ENCODE data around the gene GP2.
A peak's percentile ranks its signal among the peaks of the same experiment; 100 is the strongest.

The GP2 gene

DNA sequence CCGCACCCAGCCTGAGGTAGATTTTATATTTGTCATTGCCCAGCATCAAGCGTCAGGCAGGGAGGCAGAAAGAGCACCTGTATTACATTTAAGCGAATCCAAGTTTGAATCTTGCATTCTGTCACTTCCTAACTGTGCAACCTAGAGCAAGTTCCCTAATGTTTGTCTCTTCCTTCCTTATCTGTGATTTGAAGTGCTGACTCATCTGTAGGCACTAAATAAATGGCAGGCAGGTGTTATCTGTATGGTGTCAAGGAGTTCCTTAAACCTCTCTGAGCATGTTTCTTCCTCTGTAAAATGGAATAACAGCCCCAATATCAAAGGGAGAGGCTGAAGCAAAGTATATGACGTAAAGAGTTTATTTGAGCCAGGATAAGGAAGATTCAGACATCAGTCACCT lies 24.3 kb downstream of the GP2 start:
- no peak for DNase-seq

DNA sequence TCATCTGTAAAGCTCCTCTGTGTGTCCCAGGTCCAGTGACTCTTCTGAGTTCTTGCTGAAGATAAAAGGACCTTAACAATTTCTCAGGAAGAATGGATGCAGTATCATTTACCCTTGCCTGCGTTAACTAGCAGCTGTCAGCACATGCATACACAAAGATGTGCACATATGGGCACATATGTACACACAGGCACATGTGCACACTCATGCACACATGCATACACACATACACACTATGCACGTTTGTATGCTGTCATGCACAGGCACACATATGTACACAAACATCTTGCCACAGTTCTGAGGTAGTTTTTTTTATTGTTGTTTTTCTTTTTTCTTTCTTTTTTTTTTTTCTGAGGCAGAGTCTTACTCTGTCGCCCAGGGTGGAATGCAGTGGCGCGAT lies 24.9 kb downstream of the GP2 start:
- DNase-seq, result no peak

DNA sequence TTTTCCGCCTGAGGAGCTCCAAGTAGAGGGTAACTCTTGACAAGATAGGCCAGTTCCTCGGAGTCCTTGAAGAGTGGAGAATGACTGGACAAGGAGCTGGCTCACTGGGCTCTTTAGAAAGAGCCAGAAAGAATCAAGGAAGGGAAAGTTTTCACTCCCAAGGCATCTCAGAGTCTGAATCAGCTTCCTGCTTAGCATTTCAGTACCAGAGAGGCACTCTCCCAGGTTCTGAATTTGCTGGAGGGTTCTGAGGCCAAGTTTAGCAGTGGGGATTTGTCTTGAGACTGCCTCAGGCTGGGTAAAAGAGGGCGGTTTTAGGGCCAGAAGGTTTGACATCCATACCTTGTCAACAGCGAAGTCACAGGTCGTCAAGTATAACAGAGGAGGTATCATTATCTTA lies 25.5 kb downstream of the GP2 start:
- no peak for DNase-seq

DNA sequence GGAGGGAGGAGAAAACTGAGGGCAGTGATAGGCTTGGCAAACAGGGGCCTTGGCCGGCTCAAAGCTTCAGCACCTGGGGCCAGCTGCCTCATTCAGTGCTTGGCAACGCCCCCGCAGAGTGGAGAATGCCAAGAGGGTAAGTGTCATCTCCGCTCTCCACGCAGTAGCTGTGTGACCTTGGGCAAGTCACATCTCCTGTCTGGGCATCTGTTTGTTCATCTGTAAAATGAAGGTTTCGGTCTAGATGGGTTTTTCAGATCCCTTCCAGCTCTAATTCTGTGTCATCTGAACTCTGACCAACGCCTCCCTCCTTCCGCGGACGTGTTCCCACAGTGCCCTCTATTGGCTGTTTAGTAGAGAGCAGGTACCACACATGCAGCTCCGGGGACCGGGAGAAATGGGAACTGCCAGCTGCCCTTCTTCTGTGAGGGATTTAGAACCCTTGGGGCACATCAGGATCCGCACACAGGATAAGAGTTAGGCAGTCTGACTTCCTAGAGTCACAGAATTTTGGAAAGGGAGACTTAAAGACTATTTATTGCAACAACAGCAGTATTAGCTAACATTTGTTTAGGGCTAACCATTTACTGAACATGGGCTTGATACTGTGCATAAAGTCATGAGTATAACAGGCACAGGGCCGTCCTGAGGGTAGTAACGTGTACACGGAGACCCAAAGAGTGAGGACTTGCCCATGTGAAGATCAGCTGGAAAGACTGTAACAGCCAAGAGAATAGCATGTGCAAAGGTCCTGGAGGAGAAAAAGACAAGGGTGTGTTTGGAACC lies 26.8 kb downstream of the GP2 start:
- DNase-seq, result peak; percentile 21 to 65

DNA sequence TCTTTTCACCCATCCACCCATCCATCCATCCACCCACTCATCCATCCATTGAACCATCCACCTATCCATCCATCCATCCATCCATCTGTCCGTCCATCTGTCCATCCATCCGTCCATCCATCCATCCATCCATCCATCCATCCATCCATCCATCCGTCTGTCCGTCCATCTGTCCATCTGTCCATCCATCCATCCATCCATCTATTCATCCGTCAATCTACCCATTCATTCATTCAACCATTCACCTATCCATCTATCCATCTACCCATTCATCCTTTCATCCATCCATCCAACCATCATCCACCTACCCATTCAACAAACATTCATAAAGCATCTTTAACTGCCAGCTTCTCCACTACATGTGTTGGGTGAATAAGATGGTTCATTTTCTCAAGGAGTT lies 28.9 kb downstream of the GP2 start:
- DNase-seq, result no peak

DNA sequence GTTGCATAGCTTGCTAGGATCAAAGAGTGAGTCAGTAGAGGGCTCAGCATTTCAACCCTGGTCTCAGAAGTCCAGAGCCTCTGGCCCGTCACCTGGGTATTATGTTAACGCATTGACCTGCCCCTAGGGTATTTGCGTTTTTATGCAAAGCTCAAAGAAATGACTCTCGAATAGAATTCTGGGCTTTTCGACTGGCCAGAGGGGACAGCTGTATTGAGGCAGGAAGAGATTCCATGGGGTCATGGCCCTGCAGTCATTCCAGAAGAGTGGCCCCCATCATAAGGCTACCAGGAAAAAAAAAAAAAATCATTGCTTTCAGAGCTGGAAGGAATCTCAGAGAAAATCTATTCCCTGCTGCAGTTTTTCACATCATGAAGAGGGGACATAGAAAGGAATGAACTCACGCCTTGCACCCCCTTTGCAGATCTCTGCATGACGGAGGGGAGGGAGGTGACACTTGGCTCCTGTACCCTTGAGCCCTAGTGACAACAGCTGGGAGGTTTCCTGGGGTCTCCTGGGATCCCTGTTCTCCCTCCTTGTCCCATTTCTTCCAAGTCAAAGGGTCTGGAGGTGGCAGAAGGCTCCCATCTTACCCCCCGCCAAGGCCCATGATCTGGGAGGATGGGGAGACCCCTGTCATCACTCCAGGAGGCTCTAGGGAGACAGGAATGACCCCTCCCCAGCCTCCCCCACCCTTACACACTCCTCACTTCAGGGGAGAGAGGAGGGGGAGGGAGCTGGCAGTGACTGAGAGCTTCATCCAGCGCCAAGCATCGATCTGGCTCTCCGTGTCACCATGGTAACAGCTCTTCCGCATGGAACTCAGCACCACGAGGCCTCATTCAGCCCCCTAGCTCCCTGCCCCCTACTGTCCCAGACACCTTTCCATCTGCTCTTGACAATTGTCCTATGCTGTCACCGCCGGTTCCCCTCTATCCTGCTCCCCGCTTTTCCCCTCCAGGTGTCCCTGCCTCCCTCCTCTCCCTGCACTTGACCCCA lies 35.8 kb downstream of the GP2 start:
- DNase-seq, result no peak

DNA sequence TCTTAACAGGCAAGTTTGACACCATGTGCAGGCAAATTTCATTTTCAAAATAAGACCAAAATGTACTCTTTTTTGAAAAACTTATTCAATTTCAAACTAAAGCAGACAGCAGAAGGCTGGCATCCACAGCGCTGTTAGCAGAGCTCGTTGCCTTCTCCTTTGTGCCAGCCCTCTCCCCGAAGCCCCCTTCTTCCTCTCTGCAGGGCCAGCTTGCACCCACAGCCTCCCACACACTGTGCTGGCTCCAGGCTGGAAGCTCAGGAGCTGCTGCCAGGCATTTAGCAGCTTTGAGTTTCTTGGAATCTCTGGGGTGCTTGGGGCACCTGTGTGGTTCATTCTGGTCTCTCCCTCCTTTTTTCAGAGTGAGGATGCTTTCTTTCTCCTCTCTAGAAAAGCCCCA lies 37.7 kb downstream of the GP2 start:
- DNase-seq, result no peak

DNA sequence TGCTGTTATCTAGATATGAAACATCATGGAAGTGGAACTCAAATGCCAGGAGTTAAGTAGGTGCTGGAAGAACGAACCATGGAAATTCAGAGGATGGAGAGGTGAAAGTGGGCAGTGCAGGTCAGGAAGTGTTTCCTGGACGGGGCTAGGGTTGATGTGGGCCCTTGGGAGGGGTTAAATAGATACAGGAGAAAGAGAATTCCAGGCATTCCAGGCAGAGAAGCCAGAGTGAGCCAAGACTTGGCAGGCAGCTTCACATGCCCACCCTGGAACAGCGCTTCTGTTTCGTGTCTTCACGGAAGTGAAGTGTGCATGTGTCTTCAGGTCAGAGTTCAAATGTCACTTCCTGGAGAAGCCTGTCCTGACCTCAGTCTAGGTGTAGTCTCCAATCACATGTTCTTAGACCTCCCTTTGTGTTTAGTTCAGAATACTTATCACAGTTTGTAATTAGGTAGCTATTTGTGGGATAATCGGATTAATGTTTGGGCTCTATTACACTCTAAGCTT lies 41.3 kb downstream of the GP2 start:
- DNase-seq, result no peak

DNA sequence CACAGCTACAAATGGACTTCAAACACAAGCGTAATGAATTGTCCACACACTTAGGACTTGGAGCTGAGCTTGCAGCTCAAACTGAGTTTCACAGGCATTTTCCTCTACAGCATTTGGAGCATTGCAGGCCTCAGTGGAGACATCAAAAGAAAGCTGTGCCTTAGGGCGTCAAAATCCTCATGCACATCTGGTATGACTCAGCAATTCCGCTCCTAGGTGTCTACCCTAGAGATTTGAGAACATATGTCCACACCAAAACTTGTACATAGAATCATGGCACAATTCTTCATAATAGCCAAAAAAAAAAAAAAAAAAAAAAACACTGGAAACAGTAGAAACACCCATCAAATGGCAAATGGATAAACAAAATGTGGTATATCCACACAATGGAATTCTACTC lies 47.1 kb downstream of the GP2 start:
- DNase-seq, result no peak

DNA sequence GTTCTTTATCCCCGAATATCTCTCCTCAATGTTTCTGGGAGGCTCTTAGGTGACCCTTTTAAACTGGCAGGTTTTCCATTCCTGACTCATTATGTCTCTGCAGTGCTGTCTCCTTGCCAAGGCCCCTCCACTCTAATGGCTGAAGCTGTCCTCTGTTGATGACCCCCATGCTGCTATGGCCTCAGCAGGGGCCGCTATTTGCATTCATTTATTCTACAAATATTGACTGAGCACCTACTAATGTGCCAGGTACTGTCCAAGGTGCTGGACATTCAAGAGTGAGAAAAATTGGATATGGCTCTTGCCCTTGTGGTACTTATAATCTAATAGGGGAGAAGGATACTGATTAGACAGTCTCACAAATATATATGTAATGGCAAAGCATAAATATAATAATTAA lies 55.4 kb downstream of the GP2 start:
- DNase-seq, result no peak

DNA sequence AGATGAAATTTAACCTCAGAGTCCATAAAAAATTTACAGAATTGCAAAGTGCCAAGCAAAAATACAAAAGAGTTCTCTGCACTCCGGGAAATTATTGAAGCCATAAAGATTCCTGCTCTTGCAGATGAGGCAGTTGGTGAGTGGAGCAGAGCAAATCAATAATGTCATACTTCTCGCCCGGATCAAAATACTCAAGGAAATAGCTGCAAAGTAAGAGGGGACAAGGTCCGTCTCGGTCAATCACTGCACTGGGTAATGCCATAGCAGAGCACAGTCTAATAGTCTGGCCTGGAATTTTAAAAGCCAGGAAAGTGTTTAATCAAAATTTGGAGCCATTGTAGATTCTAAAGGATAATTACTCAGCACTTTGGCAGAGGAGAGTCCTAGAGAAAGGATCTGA lies 58.9 kb downstream of the GP2 start:
- no peak for DNase-seq

DNA sequence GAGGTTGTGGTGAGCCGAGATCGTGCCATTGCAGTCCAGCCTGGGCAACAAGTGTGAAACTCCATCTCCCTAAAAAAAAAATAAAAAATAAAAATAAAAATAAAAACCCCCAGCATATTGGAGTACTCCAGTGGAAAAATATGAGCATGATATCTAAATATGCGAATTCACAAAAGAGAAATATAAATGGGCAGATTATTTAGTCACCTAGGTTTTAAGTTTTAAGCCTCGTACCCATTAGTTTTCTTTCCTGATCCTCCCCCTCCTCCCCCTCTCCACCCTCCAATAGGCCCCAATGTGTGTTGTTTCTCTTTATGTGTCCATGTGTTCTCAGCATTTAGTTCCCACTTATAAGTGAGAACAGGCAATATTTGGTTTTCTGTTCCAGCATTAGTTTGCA lies 62.3 kb downstream of the GP2 start:
- DNase-seq, result no peak

DNA sequence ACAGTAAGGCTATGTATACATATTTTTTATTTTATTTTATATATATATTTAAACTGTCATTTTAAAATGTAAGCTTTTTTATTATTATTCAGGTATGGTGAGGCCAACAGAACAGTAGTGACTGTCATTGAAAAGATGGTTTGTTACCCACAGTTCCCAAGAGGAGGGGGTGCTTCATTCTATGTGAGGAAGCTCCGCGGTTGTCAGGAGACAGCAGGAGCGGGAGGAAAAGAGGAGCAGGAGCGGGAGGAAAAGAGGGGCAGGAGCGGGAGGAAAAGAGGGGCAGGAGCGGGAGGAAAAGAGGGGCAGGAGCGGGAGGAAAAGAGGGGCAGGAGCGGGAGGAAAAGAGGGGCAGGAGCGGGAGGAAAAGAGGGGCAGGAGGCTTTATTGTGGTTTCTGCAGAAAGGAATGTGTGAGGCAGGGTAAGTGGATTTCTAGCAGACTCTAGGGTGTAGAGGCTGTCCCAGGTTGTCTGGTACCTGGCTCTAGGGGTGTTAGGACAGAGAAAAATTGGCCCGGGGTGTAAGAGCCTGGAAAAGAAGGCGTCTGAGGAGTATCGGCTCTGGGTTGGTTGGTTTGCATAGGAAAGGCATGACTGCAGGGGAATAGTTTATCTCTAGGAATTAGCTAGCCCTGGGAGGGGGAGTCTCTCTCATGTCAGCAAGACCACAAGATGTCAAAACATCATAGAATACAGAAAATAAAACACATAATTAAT lies 64.0 kb downstream of the GP2 start:
- no peak for DNase-seq

DNA sequence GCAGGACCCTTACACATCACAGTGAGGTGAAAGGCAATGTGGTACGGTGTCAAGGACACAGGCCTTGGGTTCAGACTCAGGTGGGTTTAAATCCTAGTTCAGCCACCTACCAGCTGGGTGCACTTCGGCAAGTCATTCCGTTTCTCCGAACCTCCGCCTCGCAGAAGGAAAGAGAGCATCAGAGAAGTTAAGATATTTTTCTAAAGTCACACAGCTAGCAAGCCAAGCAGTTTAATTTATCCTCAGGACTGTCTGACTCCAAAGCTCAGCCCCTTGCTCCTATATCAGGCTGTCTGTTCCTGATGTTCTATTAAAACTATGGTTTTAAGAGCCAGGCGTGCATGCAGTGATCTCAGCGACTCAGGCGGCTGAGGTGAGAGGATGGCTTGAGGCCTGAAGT lies 65.1 kb downstream of the GP2 start:
- no peak for DNase-seq

DNA sequence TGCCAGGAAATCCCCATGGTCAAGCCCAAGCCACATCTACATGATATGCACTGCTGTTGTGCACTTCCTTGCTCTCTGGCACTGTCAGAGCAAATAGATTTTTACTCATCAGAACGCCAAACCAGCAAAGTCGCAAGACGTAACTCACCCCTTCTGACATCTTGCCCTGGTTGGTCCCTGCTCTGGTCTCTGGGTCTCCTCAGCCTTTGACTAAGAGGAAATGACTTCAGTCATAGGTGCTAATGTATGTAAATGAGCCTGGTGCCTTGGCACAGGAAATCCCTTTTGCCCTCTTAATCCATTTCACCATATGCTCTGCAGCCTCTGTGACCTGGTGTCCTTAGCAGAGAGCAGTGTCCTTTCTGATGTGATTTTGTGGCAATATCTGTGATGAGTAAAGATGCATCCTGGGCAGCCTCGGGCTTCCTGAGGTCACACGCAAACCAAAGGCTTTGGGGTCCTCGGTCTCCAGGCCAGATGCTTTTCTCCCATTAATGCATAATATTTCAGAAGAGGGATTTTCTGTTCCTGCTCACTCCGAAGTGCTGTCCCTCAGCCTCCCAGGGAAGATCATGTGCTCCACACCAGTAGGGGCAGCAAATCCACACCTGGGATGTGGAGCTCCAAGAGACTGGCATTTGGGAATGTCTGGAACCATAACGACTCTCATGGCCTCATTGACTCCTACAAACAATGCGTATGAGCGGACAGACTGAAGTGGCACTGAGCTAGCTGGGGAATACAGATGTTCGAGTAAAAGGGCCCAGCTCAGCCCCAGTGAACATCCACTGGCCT lies 66.9 kb downstream of the GP2 start:
- no peak for DNase-seq

Data from NCI-H1930 (cell line).